ENCODE results near the gene TAS2R10.

TAS2R10 gene

DNA sequence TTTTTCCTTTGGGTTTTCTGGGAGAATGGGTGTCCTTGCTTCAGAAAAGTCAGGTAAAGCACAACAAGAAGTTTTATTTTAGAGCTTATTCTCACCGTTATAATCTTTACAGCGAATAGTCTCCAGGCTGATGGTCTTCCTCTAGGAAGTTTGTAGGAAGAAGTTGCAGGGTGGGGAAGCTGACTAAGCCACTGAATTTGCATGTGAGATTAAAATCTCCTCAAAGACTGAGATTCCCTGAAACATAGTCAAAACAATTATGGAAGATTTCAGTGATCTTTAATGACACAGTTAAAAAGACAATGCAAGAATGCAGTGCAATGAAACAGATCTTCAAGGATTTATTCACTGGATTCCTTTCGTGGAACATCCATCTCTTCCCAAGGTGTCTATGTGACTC lies 1.2 kb downstream of the TAS2R10 start:
- Histone ChIP-seq H3K9me3 (ENCODE audit: control insufficient read depth, insufficient read depth, low read length) (no peaks in the 10 kb centered on the region), H3F3A (ENCODE audit: control insufficient read depth, insufficient read depth) (no peaks in the 10 kb centered on the region), H3K4me1 (ENCODE audit: control insufficient read depth, low read length) (no peaks in the 10 kb centered on the region), H3K36me3 (ENCODE audit: control insufficient read depth, low read length) (no peaks in the 10 kb centered on the region), H4K20me1 (ENCODE audit: control insufficient read depth, insufficient read depth, low read depth, low read length) (no peaks in the 10 kb centered on the region), H3K4me3 (ENCODE audit: low read length) (no peak overlapping the region), H3K27ac (ENCODE audit: low read depth, low read length) (no peak overlapping the region), H3K4me2 (ENCODE audit: low read length) (no peak overlapping the region), H3K27me3 (ENCODE audit: control insufficient read depth, low read length) (no peaks in the 10 kb centered on the region), H3K79me2 (ENCODE audit: control insufficient read depth, low read length) (no peaks in the 10 kb centered on the region), H3K9me2 (replicated peaks; ENCODE audit: control insufficient read depth, low read length) (no peaks in the 10 kb centered on the region)
- no peak for TF ChIP-seq EZH2phosphoT487 (IDR thresholded peaks at IDR 0.05; ENCODE audit: borderline replicate concordance, low read length)
- TF ChIP-seq, protein P1, sequence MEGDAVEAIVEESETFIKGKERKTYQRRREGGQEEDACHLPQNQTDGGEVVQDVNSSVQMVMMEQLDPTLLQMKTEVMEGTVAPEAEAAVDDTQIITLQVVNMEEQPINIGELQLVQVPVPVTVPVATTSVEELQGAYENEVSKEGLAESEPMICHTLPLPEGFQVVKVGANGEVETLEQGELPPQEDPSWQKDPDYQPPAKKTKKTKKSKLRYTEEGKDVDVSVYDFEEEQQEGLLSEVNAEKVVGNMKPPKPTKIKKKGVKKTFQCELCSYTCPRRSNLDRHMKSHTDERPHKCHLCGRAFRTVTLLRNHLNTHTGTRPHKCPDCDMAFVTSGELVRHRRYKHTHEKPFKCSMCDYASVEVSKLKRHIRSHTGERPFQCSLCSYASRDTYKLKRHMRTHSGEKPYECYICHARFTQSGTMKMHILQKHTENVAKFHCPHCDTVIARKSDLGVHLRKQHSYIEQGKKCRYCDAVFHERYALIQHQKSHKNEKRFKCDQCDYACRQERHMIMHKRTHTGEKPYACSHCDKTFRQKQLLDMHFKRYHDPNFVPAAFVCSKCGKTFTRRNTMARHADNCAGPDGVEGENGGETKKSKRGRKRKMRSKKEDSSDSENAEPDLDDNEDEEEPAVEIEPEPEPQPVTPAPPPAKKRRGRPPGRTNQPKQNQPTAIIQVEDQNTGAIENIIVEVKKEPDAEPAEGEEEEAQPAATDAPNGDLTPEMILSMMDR (IDR thresholded peaks at IDR 0.05; ENCODE audit: low read depth, low read length, poor library complexity, severe bottlenecking) = no peak

DNA sequence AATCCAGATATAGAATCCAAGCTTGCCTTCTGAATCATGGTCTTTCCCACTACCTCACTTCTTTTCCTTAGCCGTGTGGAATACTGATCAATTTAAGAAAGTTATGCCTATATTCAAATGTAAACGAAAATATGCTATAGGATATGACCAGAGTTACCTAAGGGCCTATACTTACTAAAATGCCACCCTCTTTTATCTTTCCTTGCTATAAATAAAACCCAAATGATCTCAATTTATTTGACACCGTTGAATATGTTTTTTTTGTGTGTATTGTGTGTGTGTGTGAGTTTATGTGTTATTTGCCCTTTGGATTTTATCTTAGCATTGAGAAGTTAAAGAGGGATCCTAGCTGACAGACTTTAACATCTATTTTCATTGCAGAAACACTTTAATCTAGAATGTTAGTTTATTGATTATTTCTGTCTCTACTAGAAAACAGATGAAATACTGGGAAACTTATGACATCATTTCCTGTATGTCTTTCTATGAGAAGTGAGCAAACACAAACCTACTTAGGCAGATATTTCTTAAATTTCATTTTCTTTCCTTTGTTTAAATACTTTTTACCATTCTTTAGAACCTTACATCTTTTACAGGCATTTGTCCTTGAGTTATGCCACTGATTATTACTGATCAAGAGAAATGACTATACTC lies 14.1 kb downstream of the TAS2R10 start:
- H3K4me3 ChIP-seq (ENCODE audit: low read length) = no peak overlapping the region
- H3K79me2 ChIP-seq (ENCODE audit: control insufficient read depth, low read length) = no peaks in the 10 kb centered on the region
- no peak overlapping the region for H3K4me2 ChIP-seq (ENCODE audit: low read length)
- TF ChIP-seq, protein P1 (IDR thresholded peaks at IDR 0.05; ENCODE audit: low read depth, low read length, poor library complexity, severe bottlenecking) = no peak
- TF ChIP-seq EZH2phosphoT487 (IDR thresholded peaks at IDR 0.05; ENCODE audit: borderline replicate concordance, low read length) = no peak
- H3K27me3 ChIP-seq (ENCODE audit: control insufficient read depth, low read length) = no peaks in the 10 kb centered on the region
- no peaks in the 10 kb centered on the region for H3K36me3 ChIP-seq (ENCODE audit: control insufficient read depth, low read length)
- H3K27ac ChIP-seq (ENCODE audit: low read depth, low read length) = no peak overlapping the region
- H3K9me2 ChIP-seq (replicated peaks; ENCODE audit: control insufficient read depth, low read length) = no peaks in the 10 kb centered on the region
- no peaks in the 10 kb centered on the region for H4K20me1 ChIP-seq (ENCODE audit: control insufficient read depth, insufficient read depth, low read depth, low read length)
- no peaks in the 10 kb centered on the region for H3F3A ChIP-seq (ENCODE audit: control insufficient read depth, insufficient read depth)
- H3K9me3 ChIP-seq (ENCODE audit: control insufficient read depth, insufficient read depth, low read length) = no peaks in the 10 kb centered on the region
- H3K4me1 ChIP-seq (ENCODE audit: control insufficient read depth, low read length) = no peaks in the 10 kb centered on the region

DNA sequence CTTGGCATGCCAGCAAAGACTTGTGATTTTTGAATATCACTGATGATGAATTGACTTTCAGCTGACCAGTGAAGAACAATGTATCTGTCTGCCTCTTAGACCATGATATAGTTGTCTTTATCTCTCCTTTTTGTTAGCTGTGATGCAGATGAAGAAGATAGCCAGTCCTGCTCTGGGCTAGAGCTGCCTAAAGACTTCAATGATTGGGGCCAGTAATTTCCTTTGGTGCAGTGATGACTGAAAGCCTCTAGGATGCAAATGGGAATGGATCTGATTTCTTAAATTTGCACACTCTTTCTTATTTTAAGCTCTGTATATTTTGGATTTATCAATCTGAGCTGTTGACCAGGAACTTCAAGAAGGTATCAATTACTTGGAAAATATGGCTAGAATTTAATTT lies 16.1 kb downstream of the TAS2R10 start, which contains the start of gene TAS2R9:
Gene TAS2R9 (minus strand): TSS at position 101 of the 400 bp plus-strand sequence. CDS start 93 bp downstream, at position 8.
- H3K9me2 ChIP-seq (replicated peaks; ENCODE audit: control insufficient read depth, low read length) = no peaks in the 10 kb centered on the region
- TF ChIP-seq, protein P1 (IDR thresholded peaks at IDR 0.05; ENCODE audit: low read depth, low read length, poor library complexity, severe bottlenecking) = no peak
- no peak for TF ChIP-seq EZH2phosphoT487 (IDR thresholded peaks at IDR 0.05; ENCODE audit: borderline replicate concordance, low read length)
- H3K9me3 ChIP-seq (ENCODE audit: control insufficient read depth, insufficient read depth, low read length) = no peaks in the 10 kb centered on the region
- no peaks in the 10 kb centered on the region for H3K27me3 ChIP-seq (ENCODE audit: control insufficient read depth, low read length)
- H4K20me1 ChIP-seq (ENCODE audit: control insufficient read depth, insufficient read depth, low read depth, low read length) = no peaks in the 10 kb centered on the region
- H3K4me1 ChIP-seq (ENCODE audit: control insufficient read depth, low read length) = no peaks in the 10 kb centered on the region
- no peak within 1 kb of the TSS for H3K4me2 ChIP-seq (ENCODE audit: low read length)
- H3K4me3 ChIP-seq (ENCODE audit: low read length) = no peak within 1 kb of the TSS
- no peak within 1 kb of the TSS for H3K27ac ChIP-seq (ENCODE audit: low read depth, low read length)
- no peaks in the 10 kb centered on the region for H3K79me2 ChIP-seq (ENCODE audit: control insufficient read depth, low read length)
- no peaks in the 10 kb centered on the region for H3F3A ChIP-seq (ENCODE audit: control insufficient read depth, insufficient read depth)
- H3K36me3 ChIP-seq (ENCODE audit: control insufficient read depth, low read length) = no peaks in the 10 kb centered on the region

Measured in DOHH2 (cell line).